ENCODE data around the gene RDH11. TPM values are rescaled to one million over a fixed set of nuclear protein-coding genes. Genes with fewer than 3 reads are reported as not detected.

Gene RDH11
- total RNA-seq, 1 donor from 2014 or later: 55.6 TPM

- Mint-ChIP-seq H3K4me3 (no peak overlapping the region), H3K36me3 (no peaks in the 10 kb centered on the region), H3K9me3 (no peaks in the 10 kb centered on the region), H3K27ac (no peak overlapping the region), H3K4me1 (peaks cover 14% of the 10 kb centered on the region), H3K27me3 (ENCODE audit: low read depth) (no peaks in the 10 kb centered on the region)
- TF ChIP-seq, protein P1, sequence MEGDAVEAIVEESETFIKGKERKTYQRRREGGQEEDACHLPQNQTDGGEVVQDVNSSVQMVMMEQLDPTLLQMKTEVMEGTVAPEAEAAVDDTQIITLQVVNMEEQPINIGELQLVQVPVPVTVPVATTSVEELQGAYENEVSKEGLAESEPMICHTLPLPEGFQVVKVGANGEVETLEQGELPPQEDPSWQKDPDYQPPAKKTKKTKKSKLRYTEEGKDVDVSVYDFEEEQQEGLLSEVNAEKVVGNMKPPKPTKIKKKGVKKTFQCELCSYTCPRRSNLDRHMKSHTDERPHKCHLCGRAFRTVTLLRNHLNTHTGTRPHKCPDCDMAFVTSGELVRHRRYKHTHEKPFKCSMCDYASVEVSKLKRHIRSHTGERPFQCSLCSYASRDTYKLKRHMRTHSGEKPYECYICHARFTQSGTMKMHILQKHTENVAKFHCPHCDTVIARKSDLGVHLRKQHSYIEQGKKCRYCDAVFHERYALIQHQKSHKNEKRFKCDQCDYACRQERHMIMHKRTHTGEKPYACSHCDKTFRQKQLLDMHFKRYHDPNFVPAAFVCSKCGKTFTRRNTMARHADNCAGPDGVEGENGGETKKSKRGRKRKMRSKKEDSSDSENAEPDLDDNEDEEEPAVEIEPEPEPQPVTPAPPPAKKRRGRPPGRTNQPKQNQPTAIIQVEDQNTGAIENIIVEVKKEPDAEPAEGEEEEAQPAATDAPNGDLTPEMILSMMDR (IDR thresholded peaks at IDR 0.05; ENCODE audit: unreplicated experiment): no peak
- no peak for DNase-seq (ENCODE audit: low spot score in 2 of 2, unreplicated experiment in 2 of 2)
These were observed 2.6 kb upstream of the RDH11 start for GRCh38 chr14:67698179-67698578.

DNA sequence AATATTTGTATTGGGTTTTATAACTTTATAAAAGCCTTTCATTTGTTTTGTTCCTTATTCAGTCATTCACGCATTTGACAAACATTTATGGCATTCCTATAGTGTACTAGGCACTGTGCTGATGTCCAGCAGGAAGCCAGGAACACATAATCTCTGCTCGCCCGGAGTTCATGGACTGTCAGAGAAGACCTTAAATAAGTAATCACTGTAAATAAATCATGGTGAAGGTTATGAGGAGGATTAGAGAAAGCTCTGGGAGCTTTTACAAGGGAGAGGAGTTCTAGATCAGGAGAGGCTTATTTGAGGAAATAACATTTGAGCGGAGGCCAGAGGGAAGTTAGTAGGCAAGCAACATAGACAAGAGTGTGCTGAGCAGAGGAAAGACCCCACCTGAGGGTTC, 1.4 kb upstream of the RDH11 start:
- Mint-ChIP-seq H3K27ac (no peak overlapping the region), H3K9me3 (no peaks in the 10 kb centered on the region), H3K27me3 (ENCODE audit: low read depth) (no peaks in the 10 kb centered on the region), H3K36me3 (peaks cover 4% of the 10 kb centered on the region), H3K4me3 (no peak overlapping the region), H3K4me1 (peaks cover 19% of the 10 kb centered on the region)
- no peak for DNase-seq (ENCODE audit: low spot score in 2 of 2, unreplicated experiment in 2 of 2)
- TF ChIP-seq, protein P1 (IDR thresholded peaks at IDR 0.05; ENCODE audit: unreplicated experiment): no peak

- H3K4me1 Mint-ChIP-seq: peaks cover 19% of the 10 kb centered on the region
- H3K9me3 Mint-ChIP-seq: no peaks in the 10 kb centered on the region
- TF ChIP-seq, protein P1 (IDR thresholded peaks at IDR 0.05; ENCODE audit: unreplicated experiment): no peak
- peaks cover 18% of the 10 kb centered on the region for H3K36me3 Mint-ChIP-seq
- H3K4me3 Mint-ChIP-seq: peak overlapping the region; percentile 81
- peak in 1 of 2 experiments; percentile 51 for DNase-seq (ENCODE audit: low spot score in 2 of 2, unreplicated experiment in 2 of 2)
- peak overlapping the region; percentile 94 for H3K27ac Mint-ChIP-seq
- no peaks in the 10 kb centered on the region for H3K27me3 Mint-ChIP-seq (ENCODE audit: low read depth)
These were observed 672 bp downstream of the RDH11 start for GRCh38 chr14:67694791-67695393.

DNA sequence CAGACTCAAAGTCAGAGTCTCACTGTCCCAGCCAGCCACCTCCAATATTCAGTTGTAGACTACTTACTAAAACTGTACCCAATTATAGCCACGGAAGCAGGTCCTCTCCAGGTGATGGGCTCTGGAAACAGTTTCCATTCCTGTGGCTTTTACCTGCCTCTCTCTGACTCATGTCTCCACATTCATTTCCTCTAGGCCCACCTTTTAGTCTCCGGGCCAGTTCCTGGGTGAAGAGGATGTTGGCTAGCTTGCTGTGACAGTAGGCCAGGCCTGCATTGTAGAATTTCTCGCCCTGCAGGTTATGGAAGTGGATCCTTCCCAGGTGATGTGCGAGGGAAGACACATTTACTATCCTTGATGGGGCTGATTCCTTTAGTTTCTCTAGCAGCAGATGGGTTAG, 5.6 kb downstream of the RDH11 start:
- Mint-ChIP-seq H3K4me3 (no peak overlapping the region), H3K9me3 (no peaks in the 10 kb centered on the region), H3K4me1 (peaks cover 17% of the 10 kb centered on the region), H3K27ac (no peak overlapping the region), H3K36me3 (peaks cover 52% of the 10 kb centered on the region), H3K27me3 (ENCODE audit: low read depth) (no peaks in the 10 kb centered on the region)
- TF ChIP-seq, protein P1 (IDR thresholded peaks at IDR 0.05; ENCODE audit: unreplicated experiment): no peak
- DNase-seq (ENCODE audit: low spot score in 2 of 2, unreplicated experiment in 2 of 2): no peak

- Mint-ChIP-seq H3K27me3 (ENCODE audit: low read depth) (no peaks in the 10 kb centered on the region), H3K4me1 (peaks cover 6% of the 10 kb centered on the region), H3K36me3 (peaks cover 53% of the 10 kb centered on the region), H3K9me3 (no peaks in the 10 kb centered on the region), H3K4me3 (no peak overlapping the region), H3K27ac (peak overlapping the region; percentile 33)
- TF ChIP-seq, protein P1 (IDR thresholded peaks at IDR 0.05; ENCODE audit: unreplicated experiment): no peak
- DNase-seq (ENCODE audit: low spot score in 2 of 2, unreplicated experiment in 2 of 2): no peak
These were observed 11.7 kb downstream of the RDH11 start for GRCh38 chr14:67683842-67684241.

DNA sequence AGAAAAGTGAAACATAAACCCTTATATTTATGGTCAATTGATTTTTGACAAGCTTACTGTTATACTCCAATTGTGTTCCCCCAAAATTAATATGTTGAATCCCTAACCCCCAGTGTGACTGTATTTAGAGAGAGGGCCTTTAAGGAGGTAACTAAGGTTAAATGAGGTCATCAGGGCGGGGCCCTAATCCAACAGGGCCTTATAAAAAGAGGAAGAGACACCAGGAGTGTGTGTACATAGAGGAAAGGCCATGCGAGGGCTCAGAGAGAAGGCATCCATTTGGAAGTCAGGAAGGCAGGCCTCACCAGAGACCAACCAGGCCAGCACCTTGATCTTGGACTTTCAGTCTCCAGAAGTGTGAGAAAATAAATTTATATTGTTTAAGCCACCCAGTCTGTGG, 14.6 kb downstream of the RDH11 start:
- H3K4me1 Mint-ChIP-seq: peaks cover 6% of the 10 kb centered on the region
- H3K27ac Mint-ChIP-seq: no peak overlapping the region
- TF ChIP-seq, protein P1 (IDR thresholded peaks at IDR 0.05; ENCODE audit: unreplicated experiment): no peak
- DNase-seq (ENCODE audit: low spot score in 2 of 2, unreplicated experiment in 2 of 2): no peak
- H3K9me3 Mint-ChIP-seq: no peaks in the 10 kb centered on the region
- peaks cover 39% of the 10 kb centered on the region for H3K36me3 Mint-ChIP-seq
- no peaks in the 10 kb centered on the region for H3K27me3 Mint-ChIP-seq (ENCODE audit: low read depth)
- no peak overlapping the region for H3K4me3 Mint-ChIP-seq
